Measurements from ENCODE around the gene EEF1AKMT1. TPM values are rescaled to one million over a fixed set of nuclear protein-coding genes. Genes with fewer than 3 reads are reported as not detected.

Gene EEF1AKMT1
- total RNA-seq, 4 donors from 2014 or later = 3.0 to 8.6 TPM; not detected in 2

DNA sequence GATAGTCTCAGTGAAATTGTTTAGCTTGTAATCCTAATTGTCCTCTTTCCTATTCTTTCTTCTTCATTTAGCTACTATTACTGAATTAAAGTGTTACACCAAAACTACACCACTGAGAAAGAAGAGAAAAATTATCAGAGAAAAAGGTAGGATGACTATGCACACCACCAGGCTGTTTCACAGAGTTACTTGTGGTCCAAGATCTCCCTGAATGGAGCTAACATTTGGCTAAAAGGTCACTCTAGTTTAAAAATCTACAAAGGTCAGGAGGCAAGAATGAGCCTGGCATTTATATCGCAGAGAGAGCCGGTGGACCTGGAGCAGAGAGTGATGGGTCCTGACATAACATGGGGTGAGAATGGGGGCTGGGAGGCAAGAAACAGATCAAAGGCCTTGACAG lies 37.0 kb upstream of the EEF1AKMT1 start:
- DNase-seq = no peak
- Histone ChIP-seq H3K4me1 (peaks cover 0 to 16% (median 9%) of the 10 kb centered on the region in 4 donors), H3K27me3 (no peaks in the 10 kb centered on the region), H3K9me3 (no peaks in the 10 kb centered on the region), H3K36me3 (peaks cover 0 to 22% (median 10%) of the 10 kb centered on the region in 4 donors), H3K27ac (no peak overlapping the region), H3K4me3 (no peak overlapping the region)
- WGBS, 2 donors (ENCODE audit: low coverage in 1 of 2) = 85 to 100% methylated on average over 2 of the region's 2 CpGs
- no peak for TF ChIP-seq POLR2A (IDR thresholded peaks at IDR 0.05)
- TF ChIP-seq, protein P1, sequence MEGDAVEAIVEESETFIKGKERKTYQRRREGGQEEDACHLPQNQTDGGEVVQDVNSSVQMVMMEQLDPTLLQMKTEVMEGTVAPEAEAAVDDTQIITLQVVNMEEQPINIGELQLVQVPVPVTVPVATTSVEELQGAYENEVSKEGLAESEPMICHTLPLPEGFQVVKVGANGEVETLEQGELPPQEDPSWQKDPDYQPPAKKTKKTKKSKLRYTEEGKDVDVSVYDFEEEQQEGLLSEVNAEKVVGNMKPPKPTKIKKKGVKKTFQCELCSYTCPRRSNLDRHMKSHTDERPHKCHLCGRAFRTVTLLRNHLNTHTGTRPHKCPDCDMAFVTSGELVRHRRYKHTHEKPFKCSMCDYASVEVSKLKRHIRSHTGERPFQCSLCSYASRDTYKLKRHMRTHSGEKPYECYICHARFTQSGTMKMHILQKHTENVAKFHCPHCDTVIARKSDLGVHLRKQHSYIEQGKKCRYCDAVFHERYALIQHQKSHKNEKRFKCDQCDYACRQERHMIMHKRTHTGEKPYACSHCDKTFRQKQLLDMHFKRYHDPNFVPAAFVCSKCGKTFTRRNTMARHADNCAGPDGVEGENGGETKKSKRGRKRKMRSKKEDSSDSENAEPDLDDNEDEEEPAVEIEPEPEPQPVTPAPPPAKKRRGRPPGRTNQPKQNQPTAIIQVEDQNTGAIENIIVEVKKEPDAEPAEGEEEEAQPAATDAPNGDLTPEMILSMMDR (IDR thresholded peaks at IDR 0.05) = no peak
- TF ChIP-seq POLR2AphosphoS5 (IDR thresholded peaks at IDR 0.05) = no peak
- TF ChIP-seq EP300 (IDR thresholded peaks at IDR 0.05; ENCODE audit: low read depth) = no peak
- intact Hi-C loops (cut with DNase I; ENCODE audit: low total_unique reads) = no loop called here
- in situ Hi-C loops (cut with MboI; ENCODE audit: low pct_ligation_motif_present in 1 of 4, low pct_unique_long_range_greater_than_20kb in 1 of 4, low sequenced_read_pairs in 3 of 4) = loop anchor here in 2 of 4 donors (25.0 kb wide), 2 partner anchors 99 to 624 kb away; partner anchors contain the start of genes GJB2 (in 1 of the 2) and IL17D (in 1 of the 2)

DNA sequence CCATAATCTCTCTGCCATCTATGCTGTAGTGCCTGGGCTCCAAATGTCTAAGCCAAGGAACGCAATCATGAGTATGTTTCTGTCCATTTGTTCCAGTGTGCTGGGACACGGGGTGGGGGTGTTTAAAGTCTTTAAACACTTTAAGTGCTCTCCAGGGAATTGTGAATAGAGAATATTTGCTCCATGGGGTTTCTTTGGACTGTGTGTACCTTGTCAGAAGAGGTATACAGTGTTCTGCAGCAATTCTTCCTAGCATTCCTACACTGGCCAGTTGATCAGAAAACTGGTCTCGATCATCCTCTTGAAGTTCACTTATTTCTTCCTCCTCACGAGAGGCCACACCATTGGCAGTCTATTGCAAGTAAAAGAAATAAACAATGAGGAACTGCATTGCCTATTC lies 35.1 kb upstream of the EEF1AKMT1 start:
- Histone ChIP-seq H3K27me3 (no peaks in the 10 kb centered on the region), H3K27ac (no peak overlapping the region), H3K36me3 (peaks cover 0 to 22% (median 10%) of the 10 kb centered on the region in 4 donors), H3K4me3 (no peak overlapping the region), H3K9me3 (no peaks in the 10 kb centered on the region), H3K4me1 (peaks cover 0 to 6% (median 2%) of the 10 kb centered on the region in 4 donors)
- WGBS, 2 donors (ENCODE audit: low coverage in 1 of 2) = 90 to 92% methylated on average over 4 of the region's 4 CpGs
- in situ Hi-C loops (cut with MboI; ENCODE audit: low pct_ligation_motif_present in 1 of 4, low pct_unique_long_range_greater_than_20kb in 1 of 4, low sequenced_read_pairs in 3 of 4) (loop anchor here in 2 of 4 donors (25.0 kb wide), 2 partner anchors 97 to 622 kb away; partner anchors contain the start of genes GJB2 (in 1 of the 2) and IL17D (in 1 of the 2)), intact Hi-C loops (cut with DNase I; ENCODE audit: low total_unique reads) (no loop called here)
- TF ChIP-seq, protein P1 (IDR thresholded peaks at IDR 0.05) = no peak
- TF ChIP-seq POLR2A (IDR thresholded peaks at IDR 0.05) (no peak), POLR2AphosphoS5 (IDR thresholded peaks at IDR 0.05) (no peak), EP300 (IDR thresholded peaks at IDR 0.05; ENCODE audit: low read depth) (no peak)
- DNase-seq = no peak

DNA sequence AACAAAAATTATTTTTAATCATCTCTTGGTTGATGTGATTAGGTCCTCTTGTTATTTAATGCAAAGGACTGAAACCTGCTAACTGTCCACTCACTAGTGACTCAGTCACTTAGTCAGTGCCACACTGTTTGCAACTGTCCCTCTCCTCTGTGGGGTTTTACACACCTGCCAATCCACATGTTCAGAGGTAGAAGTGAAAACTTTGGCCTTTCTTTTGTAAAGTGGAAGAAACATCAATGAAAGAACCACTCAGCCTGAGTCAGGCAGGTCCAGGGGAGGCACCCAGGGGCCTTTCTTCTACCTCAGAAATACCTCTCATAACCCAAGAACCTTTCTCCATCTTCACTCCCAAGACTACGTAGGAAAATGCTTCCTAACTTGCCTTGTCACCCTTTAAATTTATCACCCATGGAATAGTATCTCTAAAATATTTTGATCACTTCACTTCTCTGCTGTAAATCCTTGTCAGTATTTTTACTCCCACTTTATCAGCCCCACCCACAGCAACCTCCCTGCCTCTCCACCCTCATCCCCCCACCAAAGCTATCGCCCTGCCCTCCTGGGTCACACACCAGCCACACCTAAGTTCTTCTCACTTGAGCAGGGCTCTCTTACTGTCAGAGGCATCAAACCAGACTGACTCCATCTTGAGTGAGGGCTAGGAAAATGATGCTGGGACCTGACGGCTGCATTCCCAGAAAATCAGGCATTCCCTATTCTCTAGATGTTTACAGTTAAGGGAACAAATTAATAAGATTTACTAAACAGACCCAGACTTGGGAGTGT lies 29.6 kb upstream of the EEF1AKMT1 start:
- WGBS, 2 donors (ENCODE audit: low coverage in 1 of 2) = 86 to 92% methylated on average over 1 to 3 of the region's 3 CpGs
- TF ChIP-seq POLR2AphosphoS5 (IDR thresholded peaks at IDR 0.05) = no peak

DNA sequence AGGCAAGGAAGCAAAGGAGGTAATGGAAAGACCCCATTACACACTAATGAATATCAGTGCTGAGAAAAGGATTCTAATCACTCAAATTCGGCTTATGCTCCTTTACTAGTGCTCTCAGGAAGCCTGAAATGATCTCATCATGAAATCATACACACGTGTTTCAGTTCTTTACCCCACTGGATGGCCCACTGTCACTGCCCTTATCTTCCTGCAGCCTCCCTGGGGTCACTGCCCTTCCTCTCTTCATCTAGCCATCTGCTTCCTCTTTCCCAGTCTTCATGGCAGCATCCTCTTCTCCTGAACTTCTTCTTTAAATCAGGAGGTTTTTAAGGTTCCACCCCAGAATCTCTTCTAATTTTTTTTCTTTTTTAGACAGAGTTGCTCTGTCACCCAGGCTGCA lies 27.9 kb upstream of the EEF1AKMT1 start:
- Histone ChIP-seq H3K36me3 (peaks cover 0 to 15% (median under 1%) of the 10 kb centered on the region in 4 donors), H3K27ac (no peak overlapping the region), H3K27me3 (no peaks in the 10 kb centered on the region), H3K9me3 (no peaks in the 10 kb centered on the region), H3K4me1 (peaks cover 0 to 5% (median 0%) of the 10 kb centered on the region in 4 donors), H3K4me3 (no peak overlapping the region)
- no peak for DNase-seq
- TF ChIP-seq EP300 (IDR thresholded peaks at IDR 0.05; ENCODE audit: low read depth) = no peak
- no peak for TF ChIP-seq POLR2A (IDR thresholded peaks at IDR 0.05)
- TF ChIP-seq POLR2AphosphoS5 (IDR thresholded peaks at IDR 0.05) = no peak
- TF ChIP-seq, protein P1 (IDR thresholded peaks at IDR 0.05) = no peak
- WGBS, 2 donors (ENCODE audit: low coverage in 1 of 2) = 57 to 70% methylated on average over 2 of the region's 2 CpGs
- in situ Hi-C loops (cut with MboI; ENCODE audit: low pct_ligation_motif_present in 1 of 4, low pct_unique_long_range_greater_than_20kb in 1 of 4, low sequenced_read_pairs in 3 of 4) = loop anchor here in 2 of 4 donors (25.0 kb wide), 2 partner anchors 89 to 614 kb away; partner anchors contain the start of genes GJB2 (in 1 of the 2) and IL17D (in 1 of the 2)
- intact Hi-C loops (cut with DNase I; ENCODE audit: low total_unique reads) = no loop called here

More for the DNA sequence above, 29.6 kb upstream of the EEF1AKMT1 start:
- Histone ChIP-seq H3K4me3 (no peak overlapping the region), H3K36me3 (peaks cover 0 to 19% (median 8%) of the 10 kb centered on the region in 4 donors), H3K27me3 (no peaks in the 10 kb centered on the region), H3K27ac (no peak overlapping the region), H3K9me3 (no peaks in the 10 kb centered on the region), H3K4me1 (no peaks in the 10 kb centered on the region)
- no peak for DNase-seq
- in situ Hi-C loops (cut with MboI; ENCODE audit: low pct_ligation_motif_present in 1 of 4, low pct_unique_long_range_greater_than_20kb in 1 of 4, low sequenced_read_pairs in 3 of 4) = loop anchor here in 2 of 4 donors (25.0 kb wide), 2 partner anchors 91 to 616 kb away; partner anchors contain the start of genes GJB2 (in 1 of the 2) and IL17D (in 1 of the 2)
- intact Hi-C loops (cut with DNase I; ENCODE audit: low total_unique reads) = no loop called here

Measured in transverse colon (tissue), 4 donors.